Fibroblast of the conjunctiva (primary cell): ENCODE data around the gene CRIP3.

Experiments
- DNase-seq: peaks from one replicate; pipeline ENCODE4 v3.0.0-alpha.2; 2010; ENCODE audit warnings: low read depth

CRIP3 gene

GRCh38 chr6:43287717-43288679, 20.6 kb downstream of the CRIP3 start:
- no peak for DNase-seq

- no peak for DNase-seq
Observed at GRCh38 chr6:43286980-43287716, 21.5 kb downstream of the CRIP3 start.

GRCh38 chr6:43286456-43286979, 22.1 kb downstream of the CRIP3 start:
- no peak for DNase-seq

- DNase-seq: no peak
Observed at GRCh38 chr6:43285832-43286231, 22.8 kb downstream of the CRIP3 start.

- DNase-seq: no peak
Observed at GRCh38 chr6:43284991-43285781, 23.4 kb downstream of the CRIP3 start.

GRCh38 chr6:43283905-43284304, 24.7 kb downstream of the CRIP3 start:
- DNase-seq: no peak

- no peak for DNase-seq
Observed at GRCh38 chr6:43283514-43283901, 25.1 kb downstream of the CRIP3 start.

GRCh38 chr6:43282636-43283513, 25.8 kb downstream of the CRIP3 start:
- DNase-seq: no peak

- DNase-seq: no peak
Observed at GRCh38 chr6:43282060-43282459, 26.6 kb downstream of the CRIP3 start.

- DNase-seq: no peak
Observed at GRCh38 chr6:43280234-43280633, 28.4 kb downstream of the CRIP3 start.

- DNase-seq: no peak
Observed at GRCh38 chr6:43278524-43279078, 30.0 kb downstream of the CRIP3 start.

- no peak for DNase-seq
Observed at GRCh38 chr6:43277643-43278523, 30.7 kb downstream of the CRIP3 start.

GRCh38 chr6:43277306-43277642, 31.4 kb downstream of the CRIP3 start:
- DNase-seq: no peak

GRCh38 chr6:43276577-43277305, 31.9 kb downstream of the CRIP3 start:
- DNase-seq: no peak

GRCh38 chr6:43275801-43276576, 32.6 kb downstream of the CRIP3 start:
- DNase-seq: no peak

GRCh38 chr6:43274916-43275597, 33.6 kb downstream of the CRIP3 start:
- no peak for DNase-seq

- no peak for DNase-seq
Observed at GRCh38 chr6:43274127-43274915, 34.3 kb downstream of the CRIP3 start.
